CD4-positive, alpha-beta T cell treated with Interleukin-1 beta for 1 hour (primary cell): Measurements from ENCODE around the gene MPPED1.

ENCODE experiments used
- DNase-seq, 2 donors: peaks; one replicate each; pipeline ENCODE4 v3.0.0-alpha.2; 2020 to 2022

The MPPED1 gene

DNA sequence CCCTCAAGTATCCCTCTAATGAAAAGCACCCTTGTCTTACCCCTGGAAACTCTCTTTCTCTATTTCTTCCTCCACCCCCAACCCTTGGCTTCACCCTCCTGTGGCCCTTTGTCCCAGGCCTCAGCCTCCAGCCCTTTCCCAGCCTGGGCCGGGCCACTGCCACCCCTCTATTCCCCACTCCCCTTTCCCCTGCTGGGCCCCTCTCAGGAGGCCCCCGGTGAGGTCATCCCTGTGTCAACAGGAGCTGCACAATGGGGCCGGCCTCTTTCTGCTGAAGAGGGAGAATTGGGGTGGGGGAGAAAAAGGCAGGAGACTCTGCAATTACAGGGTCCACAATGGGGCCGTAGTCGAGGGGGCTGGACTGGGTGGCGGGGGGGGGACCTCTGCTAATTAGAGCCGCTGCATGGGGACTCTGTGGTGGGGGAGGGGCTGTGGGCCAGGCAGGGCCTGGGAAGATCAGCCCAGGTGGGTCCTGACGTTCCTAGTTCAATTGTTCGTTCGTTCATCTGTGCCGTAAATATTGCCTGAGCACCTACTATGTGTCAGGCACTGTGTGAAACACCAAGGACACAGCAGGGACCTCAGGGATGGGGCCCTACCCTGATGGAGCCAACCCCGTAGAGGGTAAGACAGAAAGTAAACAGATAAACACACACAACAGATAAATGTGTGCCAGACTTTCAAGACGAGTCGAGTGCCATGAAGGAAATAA is 18.5 kb upstream of the MPPED1 start:
- DNase-seq: no peak

DNA sequence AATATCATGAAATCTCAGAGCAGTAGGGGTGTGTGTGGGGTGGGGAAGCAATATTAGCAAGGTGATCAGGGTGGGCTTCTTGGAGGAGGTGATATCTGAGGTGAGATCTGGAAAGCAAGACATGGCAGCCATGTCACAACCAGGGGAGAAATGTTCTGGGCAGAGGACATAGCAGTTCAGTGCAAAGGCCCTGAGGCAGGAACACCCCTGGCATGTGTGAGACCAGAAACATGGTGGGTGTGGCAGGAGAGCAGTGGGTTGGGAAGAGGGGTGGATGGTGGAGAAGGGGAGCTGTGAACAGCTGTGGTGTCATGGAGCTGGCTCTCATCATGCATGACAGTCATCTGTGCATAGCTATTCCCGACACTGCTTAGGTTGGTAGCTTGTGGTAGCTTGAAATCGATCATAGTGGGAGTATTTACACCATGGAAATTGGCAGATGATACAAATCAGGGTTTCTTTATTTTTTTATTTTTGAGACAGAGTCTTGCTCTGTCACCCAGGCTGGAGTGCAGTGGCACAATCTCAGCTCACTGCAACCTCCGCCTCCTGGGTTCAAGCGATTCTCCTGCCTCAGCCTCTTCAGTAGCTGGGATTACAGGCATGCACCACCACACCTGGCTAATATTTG is 17.9 kb upstream of the MPPED1 start:
- no peak for DNase-seq

DNA sequence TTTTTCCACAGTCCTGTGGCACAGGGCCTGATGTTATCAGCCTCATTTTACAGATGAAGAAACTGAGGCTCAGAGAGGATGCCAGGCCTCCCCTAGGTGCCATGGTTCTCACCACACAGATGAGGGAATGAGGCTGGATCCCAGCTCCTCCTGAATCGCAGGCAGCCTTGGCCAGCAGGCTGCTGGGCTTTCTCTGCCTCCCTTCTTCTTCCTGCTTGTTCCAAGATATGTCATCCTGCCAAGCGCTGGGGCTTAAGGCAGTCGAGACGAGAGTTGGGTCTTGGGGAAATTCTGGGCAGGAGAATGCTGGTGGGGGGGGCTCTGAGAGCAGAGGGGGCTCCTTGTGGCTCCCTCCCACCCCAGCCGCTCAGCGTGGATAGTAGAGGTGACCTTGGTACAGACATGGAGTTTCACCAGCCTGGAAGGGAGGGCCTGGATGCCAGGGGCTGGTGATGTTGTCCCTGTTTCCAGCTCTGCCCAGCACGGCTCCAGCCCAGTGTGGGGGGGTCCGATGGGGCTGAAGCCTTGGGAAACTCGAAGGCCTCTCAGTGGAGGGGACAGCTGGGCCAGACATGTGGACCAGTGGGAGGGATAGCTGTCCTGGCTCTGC is 16.6 kb upstream of the MPPED1 start:
- DNase-seq: no peak

DNA sequence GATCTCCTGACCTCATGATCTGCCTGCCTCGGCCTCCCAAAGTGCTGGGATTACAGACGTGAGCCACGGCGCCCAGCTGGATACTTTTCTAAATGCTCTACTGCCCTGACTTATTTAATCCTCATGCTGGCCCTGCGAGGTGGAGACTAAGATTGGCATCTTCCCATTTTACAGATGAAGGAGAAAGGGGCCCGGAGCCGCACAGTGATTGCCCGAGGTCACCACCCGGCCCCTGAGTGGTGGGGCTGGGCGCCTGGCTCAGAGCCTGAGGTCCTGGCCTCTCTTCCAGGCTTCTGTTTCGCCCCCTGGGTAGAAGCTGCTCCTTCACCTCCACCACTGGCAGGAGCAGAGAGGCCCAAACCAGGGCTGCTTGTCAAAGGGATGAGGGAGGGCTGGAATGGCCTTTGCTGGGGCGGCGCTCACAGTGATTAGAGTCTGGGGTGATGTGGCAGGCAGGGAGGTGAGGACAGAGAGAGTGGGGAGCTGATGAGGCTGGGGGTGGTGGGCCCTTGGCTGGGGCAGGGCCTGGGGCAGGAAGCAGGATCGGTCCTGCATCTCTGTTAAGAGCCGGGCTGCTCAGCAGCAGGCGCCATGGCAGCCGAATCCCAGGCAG is 15.4 kb upstream of the MPPED1 start:
- DNase-seq: no peak

DNA sequence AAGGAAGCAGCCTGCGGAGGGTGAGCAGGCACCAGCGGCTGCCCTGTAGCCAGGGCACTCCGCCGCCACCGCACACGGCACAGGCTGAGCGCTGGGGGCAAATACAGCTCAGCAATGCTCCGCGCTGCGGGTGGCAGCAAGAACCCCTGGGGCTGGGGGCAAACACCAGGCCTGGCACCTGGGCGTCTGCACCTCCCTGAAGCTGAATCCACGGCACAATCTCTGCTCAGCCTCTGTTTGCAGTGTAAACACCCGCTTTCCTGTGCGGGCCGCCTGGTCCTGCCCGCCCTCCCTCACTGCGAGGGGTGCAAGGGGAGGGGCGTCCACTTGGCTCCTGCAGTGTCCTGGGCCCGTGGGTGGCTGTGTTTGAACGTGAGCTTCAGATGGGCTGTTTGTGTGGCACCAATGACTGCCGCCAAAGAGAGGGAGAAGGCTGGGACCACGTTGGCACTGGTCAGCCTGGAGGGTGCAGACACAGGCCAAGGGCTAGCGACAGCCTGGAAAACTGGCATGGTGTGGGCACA is 14.8 kb upstream of the MPPED1 start:
- DNase-seq: no peak

DNA sequence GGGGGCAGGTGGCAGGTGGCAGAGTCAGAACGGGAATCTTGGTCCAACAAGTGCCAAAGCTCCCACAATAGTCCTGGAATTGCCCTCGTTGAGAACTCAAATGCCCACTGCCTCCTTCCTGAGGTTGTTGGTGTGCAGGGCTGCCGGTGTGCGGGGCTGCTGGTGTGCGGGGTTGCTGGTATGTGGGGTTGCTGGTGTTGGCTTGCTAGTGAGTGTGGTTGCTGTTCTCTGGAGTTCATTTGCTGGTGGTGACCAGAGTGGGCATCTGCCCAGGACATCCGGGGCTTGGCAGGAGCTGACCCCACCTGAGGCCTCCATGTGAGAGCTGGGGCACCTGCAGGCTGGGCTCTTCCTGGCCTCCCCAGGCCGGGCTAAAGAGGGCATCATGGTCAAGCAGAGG is 14.0 kb upstream of the MPPED1 start:
- DNase-seq: no peak

DNA sequence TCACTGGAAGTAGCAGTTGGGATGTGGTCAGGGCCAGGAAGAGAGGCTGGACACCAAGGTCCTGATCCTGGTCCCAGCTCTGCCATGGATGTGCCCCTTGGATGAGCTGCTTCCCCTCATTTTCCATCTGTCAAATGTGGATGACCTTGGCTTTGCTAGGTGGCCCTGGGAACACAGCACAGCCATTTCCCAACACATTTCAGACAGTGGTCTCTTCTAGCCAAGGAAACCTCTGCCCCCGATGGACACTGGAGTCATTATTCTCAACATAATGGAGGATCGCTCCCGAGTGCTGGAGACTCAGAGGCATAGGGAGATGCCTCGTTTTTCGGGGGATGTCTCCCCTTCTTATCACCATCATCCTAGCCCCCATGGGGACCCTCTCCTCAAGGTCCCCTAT is 13.6 kb upstream of the MPPED1 start:
- DNase-seq: no peak

DNA sequence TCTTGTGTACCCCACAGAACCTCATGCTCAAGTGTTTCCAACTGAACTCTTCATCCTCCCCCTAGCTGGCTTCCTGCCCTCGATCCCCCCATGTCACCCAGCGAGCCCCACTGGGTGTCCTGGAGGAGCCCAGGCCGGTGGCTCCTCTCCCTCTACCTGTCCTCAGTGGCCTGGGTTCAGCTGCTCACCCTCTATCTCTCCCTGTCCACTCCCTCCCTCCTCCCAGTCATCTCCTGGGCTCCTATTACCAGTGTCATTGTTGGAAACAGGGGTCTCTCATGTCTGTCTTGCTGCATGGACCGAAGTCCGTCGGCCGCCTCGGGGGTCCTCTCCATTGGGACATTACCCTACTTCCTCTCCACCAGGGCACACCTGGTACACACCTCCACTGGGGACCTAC is 12.9 kb upstream of the MPPED1 start:
- no peak for DNase-seq

DNA sequence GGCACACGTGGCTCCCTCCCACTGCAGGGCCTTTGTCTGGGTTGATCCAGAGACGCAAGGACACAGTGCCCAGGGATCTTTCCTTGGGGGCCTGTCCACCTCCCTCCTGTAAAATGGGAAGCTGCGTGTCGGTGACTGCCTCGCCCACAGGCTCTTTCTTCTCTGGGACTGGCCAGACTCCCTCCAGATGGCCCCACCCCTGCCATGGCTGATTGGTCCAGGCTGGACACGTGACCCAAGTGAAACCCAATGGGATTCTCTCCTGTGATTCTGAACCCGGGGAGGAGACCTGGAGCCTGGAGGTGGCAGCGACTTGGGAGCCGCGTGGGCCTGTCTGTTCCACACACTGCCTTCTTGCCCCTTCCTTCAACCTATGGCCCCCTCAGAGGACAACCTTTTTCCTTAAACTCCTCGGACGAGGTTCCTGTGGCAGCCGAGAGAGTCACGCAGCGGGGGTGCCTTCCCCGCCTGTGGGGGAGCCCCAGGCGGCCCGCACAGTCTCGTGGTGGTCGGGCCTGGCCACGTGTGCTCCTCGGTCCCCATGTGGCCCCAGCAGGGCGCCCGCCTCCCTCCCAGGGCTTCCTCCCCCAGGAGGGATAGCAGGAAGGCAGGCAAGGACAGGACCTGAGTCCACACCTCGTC is 12.4 kb upstream of the MPPED1 start:
- DNase-seq: no peak

DNA sequence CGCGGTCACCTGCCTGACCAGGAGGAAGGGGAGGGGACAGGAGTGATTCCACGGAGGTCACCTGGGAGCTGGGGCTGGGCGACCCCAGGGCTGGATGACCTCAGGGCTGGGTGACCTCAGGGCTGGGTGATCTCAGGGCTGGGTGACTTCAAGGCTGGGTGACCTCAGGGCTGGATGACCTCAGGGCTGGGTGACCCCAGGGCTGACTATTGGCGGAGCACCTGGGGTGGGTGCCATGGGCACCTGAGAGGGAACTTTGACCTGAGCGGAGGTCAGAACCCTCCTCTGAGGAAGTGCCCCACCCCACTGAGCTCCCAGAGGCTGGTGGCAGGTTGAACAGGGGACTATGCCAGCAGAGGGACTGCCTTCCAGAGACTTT is 11.8 kb upstream of the MPPED1 start:
- no peak for DNase-seq

DNA sequence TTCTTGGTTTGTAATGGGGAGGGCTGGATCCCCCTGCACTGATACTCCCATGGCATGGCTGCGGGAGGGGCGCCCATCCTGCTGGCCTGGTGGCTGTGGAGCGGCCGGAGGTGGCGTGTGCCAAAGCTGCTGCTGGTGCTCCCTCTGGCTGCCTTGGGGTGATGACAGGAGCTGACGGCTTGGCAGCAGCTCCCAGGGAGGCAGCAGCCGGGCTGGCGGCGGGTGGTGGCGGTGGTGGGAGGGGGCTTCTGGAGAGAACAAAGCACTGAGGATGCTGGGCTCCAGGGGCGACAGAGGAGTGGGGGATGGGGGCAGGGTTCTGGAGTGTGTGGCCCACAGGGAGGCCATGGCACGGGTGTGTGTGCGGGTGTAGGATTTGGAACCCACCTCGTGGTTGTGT is 11.4 kb upstream of the MPPED1 start:
- DNase-seq: no peak

DNA sequence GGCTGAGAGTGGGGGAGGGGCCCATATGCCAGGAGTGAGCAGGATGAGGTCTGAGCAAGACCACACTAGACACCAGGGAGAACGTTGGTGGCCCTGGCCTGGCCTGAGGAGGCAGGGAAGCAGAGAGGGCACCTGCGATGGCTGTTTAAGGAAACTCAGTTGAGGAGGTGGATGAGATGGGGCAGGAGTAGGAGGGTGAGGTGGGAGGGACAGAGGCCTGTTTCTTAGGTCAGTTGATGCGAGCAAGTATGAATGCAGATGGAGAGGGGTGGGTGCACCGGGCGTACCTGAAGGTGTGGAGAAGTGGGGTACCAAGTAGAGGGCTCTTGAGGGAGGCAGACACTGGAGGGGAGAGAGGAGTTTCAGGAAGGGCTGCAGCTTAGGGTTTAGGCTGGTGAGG is 10.6 kb upstream of the MPPED1 start:
- no peak for DNase-seq

DNA sequence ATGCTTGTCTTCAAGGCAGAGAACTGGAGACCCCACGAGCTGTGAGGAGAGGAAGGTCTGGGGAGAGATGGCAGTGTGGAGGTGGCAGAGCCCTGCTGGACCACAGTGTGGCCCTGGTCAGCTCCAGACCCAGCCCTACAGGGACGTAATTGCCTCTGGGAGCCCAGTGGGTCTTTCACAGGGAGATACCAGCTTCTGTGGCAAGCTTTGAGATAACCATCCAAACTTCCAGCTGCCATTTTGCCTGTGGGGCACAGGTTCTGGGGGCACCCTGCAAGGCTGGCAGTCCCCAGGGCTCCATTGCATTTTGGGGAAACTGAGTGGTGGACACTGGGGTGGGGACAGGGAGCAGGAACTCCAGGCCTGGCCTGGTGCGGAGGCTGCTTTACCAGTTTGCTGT is 10.2 kb upstream of the MPPED1 start:
- no peak for DNase-seq

DNA sequence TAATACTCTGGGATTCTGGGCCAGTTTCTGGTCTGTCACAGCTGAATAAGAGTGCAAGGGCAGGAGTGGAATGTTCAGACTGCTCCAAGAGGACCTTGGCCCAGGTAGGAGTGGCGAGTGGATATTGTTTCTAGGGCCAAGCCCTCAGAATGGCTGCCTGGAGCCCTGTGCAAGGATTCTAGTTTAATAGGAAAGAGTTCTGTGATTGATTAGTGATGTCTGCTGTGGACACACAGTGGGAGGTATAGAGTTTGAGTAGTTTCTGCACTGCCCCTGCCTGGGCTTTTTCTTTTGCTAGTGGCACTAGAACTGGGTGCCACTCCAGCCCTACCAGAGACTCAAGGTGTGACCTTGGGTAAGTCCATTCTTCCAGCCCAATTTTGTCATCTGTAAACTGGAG is 9.7 kb upstream of the MPPED1 start:
- no peak for DNase-seq

DNA sequence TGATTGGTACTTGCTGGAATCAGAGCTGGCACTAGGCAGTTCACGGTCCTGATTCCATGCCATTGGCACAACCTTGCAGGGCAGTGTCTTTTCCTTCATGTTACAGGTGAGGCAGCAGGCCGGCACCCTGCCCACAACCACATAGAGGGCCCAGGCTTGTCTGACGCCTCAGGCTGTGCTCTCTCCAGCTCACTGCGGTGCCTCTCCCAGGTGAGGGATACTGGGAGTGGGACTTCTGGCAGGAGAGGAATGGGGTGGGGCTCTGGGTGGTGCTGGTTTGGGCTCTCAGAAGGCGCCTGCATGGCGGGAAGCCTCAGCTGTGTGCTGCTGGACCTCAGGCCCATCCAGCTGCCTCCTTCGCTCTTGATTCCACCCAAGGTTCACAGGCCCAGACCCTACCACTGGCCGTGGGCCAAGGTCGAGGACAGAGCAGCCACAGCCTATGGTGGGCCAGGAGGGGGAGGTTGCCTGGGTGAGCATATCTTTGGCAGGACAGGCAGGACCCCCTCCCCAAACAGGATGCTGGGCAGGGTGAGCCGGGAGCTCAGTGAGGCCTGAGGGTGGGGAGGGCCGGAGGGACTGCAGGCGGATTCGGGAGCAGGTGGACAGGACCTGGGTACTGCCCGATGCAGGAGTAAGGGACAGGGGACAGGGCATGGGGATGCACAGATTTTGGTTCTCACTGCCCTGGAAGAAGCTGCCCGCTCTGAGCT is 7.0 kb upstream of the MPPED1 start:
- no peak for DNase-seq

DNA sequence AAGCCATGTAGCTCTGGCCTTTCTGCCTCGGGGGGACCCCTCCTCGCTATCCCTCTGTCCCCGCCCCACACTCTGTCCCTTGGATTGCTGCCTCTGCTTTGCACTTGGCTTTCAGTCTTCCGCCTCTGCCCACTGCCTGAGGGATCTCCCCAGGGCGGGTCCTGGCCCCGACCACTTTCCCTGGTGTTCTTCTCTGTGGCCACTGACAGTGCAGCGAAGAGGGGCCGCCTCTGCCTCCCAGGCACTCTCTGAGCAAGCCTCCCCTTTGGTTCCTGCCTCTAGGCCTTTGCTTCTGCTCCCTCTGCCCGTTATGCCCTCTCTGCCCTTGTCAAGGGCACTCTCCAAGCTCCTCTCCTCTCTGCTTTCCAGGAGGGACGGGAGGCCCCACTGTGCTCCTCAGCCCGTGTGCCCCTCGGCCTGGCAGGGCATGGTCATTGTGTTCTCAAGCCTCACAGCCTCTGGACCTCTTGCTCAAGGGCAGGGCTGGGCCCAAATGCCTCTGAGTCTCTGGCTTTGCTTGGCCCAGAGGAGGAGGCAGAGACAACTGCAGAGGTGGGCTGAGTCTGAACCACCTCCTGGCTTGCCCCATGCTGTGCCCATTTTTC is 5.5 kb upstream of the MPPED1 start:
- no peak for DNase-seq

DNA sequence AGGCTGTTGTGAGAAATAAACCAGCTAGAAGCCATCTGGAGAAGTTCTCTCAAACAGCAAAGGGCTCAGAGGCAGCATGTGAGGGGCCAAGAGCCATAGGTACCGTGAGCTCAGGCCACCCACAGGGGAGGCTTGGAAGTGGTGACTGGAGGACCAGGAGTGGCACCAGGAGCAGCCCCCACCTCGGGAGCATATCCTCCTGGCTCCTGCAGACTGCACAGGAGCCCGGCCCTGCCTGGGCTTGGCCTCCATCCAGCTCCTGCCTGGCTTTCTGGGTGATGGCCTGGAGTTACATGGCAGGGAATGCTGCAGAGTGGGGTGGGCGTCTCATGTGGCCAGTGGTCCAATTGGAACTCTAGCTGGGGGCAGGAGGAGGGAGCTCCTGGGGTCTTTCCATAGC is 4.2 kb upstream of the MPPED1 start:
- DNase-seq: no peak

DNA sequence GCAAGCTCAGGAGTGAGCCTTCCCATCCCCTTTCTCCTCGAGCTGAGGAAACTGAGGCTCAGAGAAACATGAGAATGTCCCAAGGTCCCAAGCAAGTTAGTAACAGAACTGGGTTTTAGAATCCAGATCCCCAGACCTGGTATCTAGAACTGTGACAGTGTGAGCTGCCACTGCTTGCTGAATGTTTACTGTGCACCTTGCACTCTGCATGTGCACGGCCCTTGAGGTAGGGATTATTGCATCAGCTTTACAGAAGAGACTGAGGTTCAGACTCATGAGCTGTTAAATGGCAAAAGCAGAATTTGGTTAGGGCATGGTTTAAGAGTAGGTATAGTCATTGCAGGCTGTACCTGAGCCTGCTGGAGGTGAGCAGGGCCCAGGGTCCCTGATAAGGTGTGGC is 3.8 kb upstream of the MPPED1 start:
- no peak for DNase-seq

DNA sequence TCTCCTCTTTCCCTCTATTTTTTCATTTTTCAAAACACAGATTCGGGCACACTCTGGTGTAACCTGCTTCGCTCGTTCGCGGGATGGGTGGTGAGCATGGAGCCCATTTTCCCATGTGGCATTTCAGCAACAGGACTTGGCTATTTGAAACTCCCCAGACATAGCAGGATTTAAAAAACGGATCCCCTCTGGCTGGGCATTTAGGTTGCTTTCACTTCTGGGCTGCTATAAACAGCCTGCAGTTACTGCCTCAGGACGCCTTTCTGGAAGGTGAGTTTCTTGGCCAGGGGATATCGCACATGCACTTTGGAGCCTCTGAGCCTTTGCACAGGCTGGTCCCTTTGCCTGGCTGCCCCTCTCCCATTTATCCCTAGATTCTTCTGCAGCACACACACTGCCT is 2.8 kb upstream of the MPPED1 start:
- DNase-seq: no peak

DNA sequence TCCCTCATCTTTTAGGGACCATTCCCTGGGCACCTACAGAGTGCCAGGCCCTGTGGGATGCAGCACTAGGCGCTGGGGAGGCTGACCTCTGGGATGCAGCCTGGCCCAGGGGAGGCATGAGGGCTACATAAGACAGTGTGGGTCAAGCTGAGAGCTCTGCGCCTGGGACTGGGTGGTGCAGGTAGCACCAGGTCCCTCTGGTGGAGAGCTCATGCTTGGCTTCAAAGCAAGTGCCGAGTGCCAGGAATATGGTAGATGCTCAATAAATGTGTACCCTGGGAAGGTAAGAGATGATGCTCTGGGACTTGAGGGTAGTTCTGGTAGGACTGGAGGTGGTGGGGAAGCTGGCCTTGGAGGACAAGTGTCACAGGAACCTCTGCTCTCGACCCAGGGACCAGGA is 2.0 kb upstream of the MPPED1 start:
- DNase-seq: no peak

DNA sequence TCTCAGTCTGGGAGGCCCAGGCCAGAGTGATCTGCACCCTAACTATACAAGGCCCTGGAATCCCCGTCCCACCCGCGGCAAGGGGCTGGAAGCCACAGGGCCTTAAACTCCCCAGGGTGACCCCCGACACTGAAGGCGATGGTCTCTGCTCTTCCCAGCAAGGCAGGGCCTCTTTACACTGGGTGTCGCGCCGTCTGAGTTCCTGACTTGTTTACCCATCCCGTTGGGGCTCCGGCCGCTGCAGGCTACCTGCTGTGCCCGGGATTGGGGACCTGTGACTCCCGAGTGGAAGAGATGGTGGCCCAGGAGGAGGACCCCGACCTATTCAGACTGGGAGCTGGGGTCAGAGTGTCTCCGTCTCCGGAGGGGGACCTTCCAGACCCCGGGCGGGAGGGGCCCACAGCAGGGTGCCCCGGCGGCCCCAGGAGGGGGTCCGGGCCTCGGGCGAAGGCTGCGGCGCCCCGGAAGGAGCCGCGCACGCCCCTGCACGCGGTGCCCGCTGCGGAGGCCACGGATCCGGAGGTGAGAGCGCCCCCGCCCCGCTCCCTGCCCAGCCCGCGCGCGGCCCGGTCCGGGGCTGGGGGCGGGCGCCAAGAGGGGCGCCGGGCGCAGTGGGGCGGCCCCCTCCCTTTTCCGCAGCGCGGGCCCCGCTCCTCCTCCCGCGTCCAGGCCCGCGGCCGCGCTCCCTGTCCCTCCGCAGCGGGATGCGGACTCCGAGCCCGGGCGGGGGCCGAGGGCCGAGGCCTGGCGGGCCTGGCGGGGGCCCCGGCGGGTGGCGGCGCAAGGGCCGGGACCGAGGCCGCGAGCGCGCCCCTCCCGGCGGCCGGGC is 560 bp upstream of the MPPED1 start:
- no peak for DNase-seq
